Measurements from ENCODE around the gene KCNG1.
"Not testable (repeated sequence)": the region's sequence is repeated elsewhere in the genome, so short reads cannot be mapped to it uniquely, and the experiment has no call there.

The KCNG1 gene

GRCh38 chr20:50982363-50982762, 40.5 kb downstream of the KCNG1 start:
- no peak for DNase-seq (ENCODE audit: low read depth)

GRCh38 chr20:50981714-50982048, 41.2 kb downstream of the KCNG1 start:
- no peak for DNase-seq (ENCODE audit: low read depth)

- peak; percentile 44 for DNase-seq (ENCODE audit: low read depth)
Measured at GRCh38 chr20:50980851-50981713, 41.8 kb downstream of the KCNG1 start.

DNA sequence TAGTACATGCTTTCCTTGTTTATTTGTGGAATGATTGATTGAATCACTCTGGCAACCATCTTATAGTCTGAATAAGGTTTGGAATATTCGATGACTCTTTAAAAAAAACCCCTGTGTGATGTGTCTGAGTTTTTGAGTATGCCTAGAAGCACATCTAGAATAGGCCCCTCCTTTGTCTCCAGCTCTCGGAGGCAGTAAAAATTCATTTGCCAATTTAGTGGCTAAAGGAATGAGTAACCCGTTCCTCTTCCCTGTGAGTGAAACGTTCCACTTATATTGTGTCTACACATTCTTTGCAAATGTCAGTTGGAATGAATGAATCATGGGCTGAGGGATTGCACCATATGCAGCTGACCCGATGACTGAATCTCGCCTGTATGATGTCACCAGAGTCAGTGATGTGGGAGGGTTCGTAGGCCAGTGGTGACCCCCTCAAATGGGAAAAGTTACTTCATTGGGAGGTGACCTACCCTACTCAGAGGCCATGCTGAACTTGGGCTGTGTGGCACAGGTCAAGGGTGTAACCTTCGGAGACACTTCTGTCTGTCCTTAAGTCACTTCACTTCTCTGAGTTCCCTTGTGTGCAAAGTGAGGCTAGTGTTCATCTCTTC, 42.7 kb downstream of the KCNG1 start:
- no peak for DNase-seq (ENCODE audit: low read depth)

DNA sequence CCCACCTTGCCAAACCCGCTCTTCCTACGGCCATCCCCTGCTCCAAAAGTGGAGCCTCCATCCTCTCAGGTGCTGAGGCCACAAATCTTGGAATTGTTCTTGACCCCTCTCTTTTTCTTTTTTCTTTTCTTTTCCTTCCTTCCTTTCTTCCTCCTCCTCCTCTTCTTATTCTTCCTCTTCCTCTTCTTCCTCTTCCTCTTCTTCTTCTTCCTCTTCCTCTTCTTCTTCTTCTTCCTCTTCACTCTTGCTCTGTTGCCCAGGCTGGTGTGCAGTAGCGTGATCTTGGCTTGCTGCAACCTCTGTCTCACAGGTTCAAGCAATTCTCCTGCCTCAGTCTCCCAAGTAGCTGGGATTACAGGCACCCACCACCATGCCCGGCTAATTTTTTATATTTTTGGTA, 44.4 kb downstream of the KCNG1 start:
- not testable (repeated sequence) for DNase-seq (ENCODE audit: low read depth)

DNA sequence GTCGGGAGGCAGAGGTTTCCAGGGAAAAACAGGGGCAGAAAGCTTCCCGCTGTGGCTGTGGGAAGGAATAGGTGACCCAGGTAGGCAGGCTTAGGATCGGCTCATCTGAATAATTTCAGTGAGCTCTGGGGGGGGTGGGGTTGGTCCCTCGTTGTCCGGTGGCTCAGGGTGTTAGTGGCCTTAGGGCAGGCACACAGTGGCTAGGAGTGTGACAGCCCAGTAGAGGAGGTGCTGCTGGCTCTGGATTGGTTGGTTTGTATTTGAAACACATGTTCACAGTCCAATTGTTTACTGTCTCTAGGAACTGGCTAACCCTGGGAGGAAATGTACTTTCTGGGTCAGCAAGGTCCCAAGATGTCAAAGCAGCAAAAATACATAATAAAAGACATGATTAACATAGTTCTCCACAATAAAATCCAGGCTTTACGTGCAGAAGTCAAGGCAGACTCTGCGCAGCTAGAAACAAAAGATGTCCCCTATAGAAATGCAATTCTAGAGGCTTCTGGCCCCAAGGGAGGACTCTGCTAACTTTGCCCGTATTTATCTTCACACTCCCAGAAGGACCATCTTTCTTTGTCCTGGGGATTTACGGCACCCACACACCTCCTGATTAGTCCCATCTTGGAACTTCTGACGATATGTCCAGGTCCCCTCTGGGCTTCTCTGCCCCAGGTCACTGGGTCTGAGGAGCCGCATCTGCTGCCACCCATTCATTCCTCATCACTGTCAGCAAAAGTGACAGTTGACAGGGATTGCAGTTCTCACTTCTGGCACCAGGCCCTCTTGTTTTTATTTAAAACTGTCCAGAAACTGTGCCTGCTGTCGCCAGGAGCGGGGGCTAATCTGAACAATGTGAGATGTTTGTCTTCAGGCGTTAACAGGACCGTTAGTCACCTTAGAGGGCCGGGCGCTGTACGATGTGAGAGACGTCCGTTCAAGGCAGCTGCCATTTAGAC, 45.6 kb downstream of the KCNG1 start:
- DNase-seq (ENCODE audit: low read depth), result no peak

DNA sequence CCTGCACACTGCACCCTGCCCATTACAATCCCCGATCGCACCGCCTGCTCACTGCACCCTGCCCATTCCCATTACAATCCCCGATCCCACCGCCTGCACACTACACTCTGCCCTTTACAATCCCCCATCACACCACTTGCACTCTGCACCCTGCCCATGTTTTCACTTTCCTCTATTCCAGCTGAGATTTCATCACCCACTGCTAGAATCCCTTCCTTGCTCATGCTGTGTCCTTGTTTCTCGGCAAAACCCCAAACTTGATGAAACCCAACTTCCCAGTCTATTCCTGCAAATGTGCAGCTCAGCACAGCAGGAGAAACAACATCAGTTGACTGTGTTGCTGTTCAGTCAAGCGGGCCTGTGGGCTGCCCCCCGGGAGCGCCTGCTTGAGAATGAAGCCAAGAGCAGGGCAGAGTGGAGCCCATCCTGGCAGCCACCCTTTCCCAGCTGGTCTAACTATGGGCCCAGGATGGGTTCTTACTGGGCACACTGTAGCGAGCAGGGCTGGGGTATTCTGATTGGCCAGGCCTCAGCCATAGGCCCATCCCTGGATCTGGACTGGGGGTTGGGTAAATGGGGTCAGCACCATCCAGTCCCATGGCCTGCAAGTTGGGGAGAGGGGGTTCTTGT, 47.1 kb downstream of the KCNG1 start:
- DNase-seq (ENCODE audit: low read depth), result no peak

DNA sequence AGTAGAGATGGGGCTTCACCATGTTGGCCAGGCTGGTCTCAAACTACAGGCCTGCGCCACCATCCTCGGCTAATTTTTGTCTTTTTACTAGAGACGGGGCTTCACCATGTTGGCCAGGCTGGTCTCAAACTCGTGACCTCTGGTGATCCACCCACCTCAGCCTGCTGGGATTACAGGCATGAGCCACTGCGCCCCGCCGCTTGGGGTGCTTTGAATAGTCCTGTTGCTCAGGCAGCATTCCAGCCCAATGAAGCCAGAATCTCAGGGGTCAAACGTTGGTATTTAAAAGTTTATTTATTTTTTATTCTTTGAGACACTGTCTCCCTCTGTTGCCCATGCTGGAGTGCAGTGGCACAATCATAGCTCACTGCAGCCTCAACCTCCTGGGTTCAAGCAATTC, 53.0 kb downstream of the KCNG1 start:
- DNase-seq (ENCODE audit: low read depth), result no peak

- no peak for DNase-seq (ENCODE audit: low read depth)
Measured at GRCh38 chr20:50969435-50969834, 53.5 kb downstream of the KCNG1 start.

DNA sequence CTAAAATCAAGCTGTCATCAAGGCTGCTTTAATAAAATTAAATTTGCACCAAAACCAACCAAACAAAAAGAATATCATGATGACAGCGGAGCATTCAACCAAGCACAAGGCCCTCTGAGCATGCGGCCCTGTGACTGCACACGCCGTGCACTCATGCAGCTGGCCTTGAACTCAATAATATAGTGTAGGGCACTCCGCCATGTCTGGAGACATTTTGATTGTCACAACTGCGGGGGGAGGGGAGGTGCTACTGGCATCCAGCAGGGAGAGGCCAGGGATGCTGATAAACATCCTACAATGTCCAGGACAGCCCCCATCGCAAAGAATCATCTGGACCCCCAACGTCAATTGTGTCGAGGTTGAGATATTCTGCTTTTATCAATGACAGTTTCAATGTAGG, 54.6 kb downstream of the KCNG1 start:
- no peak for DNase-seq (ENCODE audit: low read depth)

DNA sequence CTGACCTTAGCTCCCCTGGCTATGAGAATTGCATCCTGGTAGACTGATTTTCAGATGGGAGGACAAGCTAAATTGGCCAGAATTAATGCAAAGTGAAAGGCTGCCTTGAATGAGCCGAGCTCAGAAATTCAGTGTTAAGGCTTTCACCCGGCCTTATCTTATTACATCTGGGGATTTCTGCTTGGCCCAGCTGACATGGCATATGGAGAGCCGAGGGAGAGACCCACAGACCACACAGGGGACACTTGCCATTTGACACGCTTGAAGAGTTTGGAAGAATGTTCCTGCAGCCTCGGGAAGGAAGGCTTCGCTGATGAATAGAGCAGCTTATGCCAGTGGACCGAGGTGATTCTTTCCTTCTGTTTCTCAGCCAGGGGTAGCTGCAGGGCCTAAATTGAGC, 55.3 kb downstream of the KCNG1 start:
- no peak for DNase-seq (ENCODE audit: low read depth)

GRCh38 chr20:50959543-50960126, 63.3 kb downstream of the KCNG1 start:
- DNase-seq (ENCODE audit: low read depth), result no peak

GRCh38 chr20:50958615-50959542, 64.0 kb downstream of the KCNG1 start, which contains the start of gene MOCS3:
TSS of gene MOCS3 (plus strand) at chr20:50958818. CDS start at chr20:50958843, 25 bp downstream.
- peak; percentile 72 for DNase-seq (ENCODE audit: low read depth)

DNA sequence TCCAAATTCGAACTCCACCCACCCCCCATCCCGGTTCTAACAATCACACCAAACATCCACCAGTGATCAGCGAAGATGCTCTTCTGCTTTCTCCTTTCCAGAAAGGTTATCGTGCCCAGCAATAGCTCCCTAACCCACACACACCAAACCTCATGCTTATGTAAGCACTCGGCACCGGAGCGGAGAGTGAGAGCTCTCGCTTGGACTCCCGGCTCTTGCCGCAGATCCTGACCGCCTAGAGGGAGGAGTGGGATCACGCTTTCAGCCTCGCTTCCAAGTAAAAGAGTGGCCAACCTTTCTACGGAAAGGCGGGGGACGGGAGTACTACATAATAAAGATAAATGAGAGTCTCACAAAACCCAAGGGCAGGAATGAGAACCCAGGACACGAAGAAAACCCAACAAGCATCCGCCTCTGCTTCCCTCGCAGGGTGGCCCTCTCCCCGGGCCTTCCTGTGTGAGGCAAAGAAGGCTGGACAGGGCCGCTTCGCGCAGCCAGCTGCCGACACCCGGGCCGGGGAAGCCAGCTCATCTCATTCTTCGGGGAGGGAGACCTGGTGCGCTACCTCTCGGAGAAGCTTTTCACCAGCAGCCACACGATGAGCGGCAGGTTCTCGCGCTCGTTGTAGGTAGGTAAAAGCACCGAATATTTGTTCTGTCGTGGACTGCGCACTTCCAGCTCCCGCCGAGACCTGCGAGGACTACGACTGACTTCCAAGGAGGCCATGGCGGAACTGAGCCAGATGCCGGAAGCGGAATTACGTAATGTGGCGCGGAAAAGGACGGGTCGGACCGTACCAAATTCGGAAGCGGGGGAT, 64.9 kb downstream of the KCNG1 start, which contains the start of gene DPM1:
Gene DPM1 (minus strand): TSS at position 735 of the 817 bp plus-strand sequence. CDS start 9 bp downstream, at position 726.
- DNase-seq (ENCODE audit: low read depth), result peak; percentile 79

- no peak for DNase-seq (ENCODE audit: low read depth)
Measured at GRCh38 chr20:50957276-50957675, 65.6 kb downstream of the KCNG1 start.

DNA sequence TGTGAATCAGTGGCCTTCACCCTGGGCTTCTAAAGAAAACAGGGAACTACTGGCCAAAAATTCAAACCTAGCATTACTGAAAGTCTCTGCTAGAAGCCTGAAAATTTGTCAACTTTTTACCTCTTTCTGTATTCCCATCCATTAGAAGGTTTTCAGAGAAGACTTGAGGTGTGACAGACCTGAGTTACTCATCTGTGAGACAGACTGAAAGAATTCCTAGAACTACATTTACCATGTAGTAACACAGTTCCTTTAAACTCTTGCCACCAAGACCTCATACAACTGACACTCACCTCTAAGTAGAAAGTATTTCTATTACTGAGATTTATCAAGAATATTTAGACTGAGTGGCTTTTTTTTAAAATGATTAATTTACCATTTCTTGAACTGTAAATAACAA, 69.1 kb downstream of the KCNG1 start:
- DNase-seq (ENCODE audit: low read depth), result no peak
